OCI-LY3 (cell line): Measurements from ENCODE around the gene PLK5.

Source experiments
- EZH2phosphoT487 ChIP-seq: fragments of 200-600 bp; shearing (Covaris generic); IDR thresholded peaks from 2 replicates; pipeline ENCODE4 v1.6.1; 2018; ENCODE audit warnings: antibody characterized with exemption, mixed run types, low read depth
- TF ChIP-seq, protein P1 (sequence below): fragments of 200-600, 300-600 bp; sonication (generic); IDR thresholded peaks from 2 replicates; pipeline ENCODE4 v1.5.1; 2014; ENCODE audit warnings: antibody characterized with exemption, low read length, low read depth

DNA sequence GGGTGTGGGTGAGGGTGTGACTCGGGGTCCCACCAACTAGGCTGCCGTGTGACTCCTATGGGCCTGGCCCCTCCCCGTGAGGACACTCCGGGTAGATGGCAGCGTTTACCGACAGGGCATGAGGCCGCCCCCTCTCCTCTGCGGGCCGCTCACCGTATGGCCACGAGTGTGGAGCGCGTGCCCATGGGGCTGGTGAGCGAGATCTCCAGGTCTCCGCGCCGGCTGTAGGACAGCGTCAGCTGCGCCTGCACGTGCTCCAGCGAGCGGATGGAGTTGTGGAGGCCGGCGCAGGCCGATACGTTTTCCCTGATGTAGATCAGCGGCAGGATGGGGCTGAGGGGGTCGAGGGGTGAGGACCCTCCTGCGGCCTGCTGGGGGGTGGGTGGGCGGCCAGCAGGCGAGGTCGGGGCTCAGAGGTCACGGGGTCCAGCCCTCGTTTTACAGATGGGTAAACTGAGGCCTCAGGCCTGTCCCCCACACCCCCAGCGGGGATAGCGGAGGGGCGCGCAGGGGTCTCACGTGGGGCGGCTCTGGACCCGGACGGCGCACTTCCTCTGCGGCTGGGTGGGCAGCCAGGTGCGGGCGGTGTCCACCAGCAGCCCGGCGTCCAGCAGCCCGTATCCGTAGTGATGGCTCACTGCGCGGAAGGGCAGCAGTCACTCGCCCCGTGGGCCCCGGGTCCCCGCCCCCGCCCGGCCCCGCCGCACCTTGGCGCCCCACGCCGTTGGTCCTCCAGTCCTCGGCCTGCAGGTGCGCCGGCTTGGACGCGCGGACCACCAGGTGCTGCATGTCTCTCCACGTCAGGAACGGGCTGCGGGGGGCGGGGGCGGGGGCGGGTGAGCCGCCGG, 40.5 kb upstream of the PLK5 start:
- TF ChIP-seq, protein P1, sequence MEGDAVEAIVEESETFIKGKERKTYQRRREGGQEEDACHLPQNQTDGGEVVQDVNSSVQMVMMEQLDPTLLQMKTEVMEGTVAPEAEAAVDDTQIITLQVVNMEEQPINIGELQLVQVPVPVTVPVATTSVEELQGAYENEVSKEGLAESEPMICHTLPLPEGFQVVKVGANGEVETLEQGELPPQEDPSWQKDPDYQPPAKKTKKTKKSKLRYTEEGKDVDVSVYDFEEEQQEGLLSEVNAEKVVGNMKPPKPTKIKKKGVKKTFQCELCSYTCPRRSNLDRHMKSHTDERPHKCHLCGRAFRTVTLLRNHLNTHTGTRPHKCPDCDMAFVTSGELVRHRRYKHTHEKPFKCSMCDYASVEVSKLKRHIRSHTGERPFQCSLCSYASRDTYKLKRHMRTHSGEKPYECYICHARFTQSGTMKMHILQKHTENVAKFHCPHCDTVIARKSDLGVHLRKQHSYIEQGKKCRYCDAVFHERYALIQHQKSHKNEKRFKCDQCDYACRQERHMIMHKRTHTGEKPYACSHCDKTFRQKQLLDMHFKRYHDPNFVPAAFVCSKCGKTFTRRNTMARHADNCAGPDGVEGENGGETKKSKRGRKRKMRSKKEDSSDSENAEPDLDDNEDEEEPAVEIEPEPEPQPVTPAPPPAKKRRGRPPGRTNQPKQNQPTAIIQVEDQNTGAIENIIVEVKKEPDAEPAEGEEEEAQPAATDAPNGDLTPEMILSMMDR = no peak
- no peak for TF ChIP-seq EZH2phosphoT487
